Measurements from ENCODE around the gene CDT1.

CDT1 gene

GRCh38 chr16:88809068-88809675 is 5.6 kb downstream of the CDT1 start:
- Mint-ChIP-seq H3K4me3 (no peak overlapping the region), H3K4me1 (peaks cover 12% of the 10 kb centered on the region), H3K36me3 (ENCODE audit: low read depth) (peaks cover 5% of the 10 kb centered on the region), H3K9me3 (no peaks in the 10 kb centered on the region), H3K27ac (peak overlapping the region; percentile 51), H3K27me3 (ENCODE audit: low read depth, poor library complexity) (peaks cover 3% of the 10 kb centered on the region)
- no peak for DNase-seq
- TF ChIP-seq CTCF (IDR thresholded peaks at IDR 0.05) = no peak

- no peak for TF ChIP-seq CTCF (IDR thresholded peaks at IDR 0.05)
- DNase-seq = no peak
- Mint-ChIP-seq H3K27ac (no peak overlapping the region), H3K9me3 (no peaks in the 10 kb centered on the region), H3K4me1 (peaks cover 12% of the 10 kb centered on the region), H3K36me3 (ENCODE audit: low read depth) (peaks cover 5% of the 10 kb centered on the region), H3K4me3 (no peak overlapping the region), H3K27me3 (ENCODE audit: low read depth, poor library complexity) (peaks cover 3% of the 10 kb centered on the region)
Observed at GRCh38 chr16:88809676-88810165, 6.1 kb downstream of the CDT1 start.

- H3K27ac Mint-ChIP-seq = no peak overlapping the region
- no peak for TF ChIP-seq CTCF (IDR thresholded peaks at IDR 0.05)
Observed at GRCh38 chr16:88810166-88810911, 6.8 kb downstream of the CDT1 start.

GRCh38 chr16:88810912-88811768 is 7.6 kb downstream of the CDT1 start:
- TF ChIP-seq CTCF (IDR thresholded peaks at IDR 0.05) = no peak
- H3K4me3 Mint-ChIP-seq = peak overlapping the region; percentile 84
- no peaks in the 10 kb centered on the region for H3K9me3 Mint-ChIP-seq
- peaks cover 3% of the 10 kb centered on the region for H3K27me3 Mint-ChIP-seq (ENCODE audit: low read depth, poor library complexity)
- peak; percentile 58 for DNase-seq
- H3K27ac Mint-ChIP-seq = peak overlapping the region; percentile 68
- H3K36me3 Mint-ChIP-seq (ENCODE audit: low read depth) = peaks cover 5% of the 10 kb centered on the region
- peaks cover 12% of the 10 kb centered on the region for H3K4me1 Mint-ChIP-seq

More at GRCh38 chr16:88810166-88810911, 6.8 kb downstream of the CDT1 start:
- DNase-seq = no peak
- H3K27me3 Mint-ChIP-seq (ENCODE audit: low read depth, poor library complexity) = peaks cover 3% of the 10 kb centered on the region
- H3K4me3 Mint-ChIP-seq = peak overlapping the region; percentile 84
- H3K36me3 Mint-ChIP-seq (ENCODE audit: low read depth) = peaks cover 5% of the 10 kb centered on the region
- H3K4me1 Mint-ChIP-seq = peaks cover 12% of the 10 kb centered on the region
- no peaks in the 10 kb centered on the region for H3K9me3 Mint-ChIP-seq

GRCh38 chr16:88811769-88812512 is 8.4 kb downstream of the CDT1 start, which contains the start of gene APRT:
TSS of gene APRT (minus strand) at chr16:88811928. CDS start at chr16:88811899, 29 bp downstream.
- peak; percentile 99 for DNase-seq
- Mint-ChIP-seq H3K27me3 (ENCODE audit: low read depth, poor library complexity) (peaks cover 3% of the 10 kb centered on the region), H3K4me3 (peak within 1 kb of the TSS; percentile 86), H3K9me3 (no peaks in the 10 kb centered on the region), H3K36me3 (ENCODE audit: low read depth) (peaks cover 5% of the 10 kb centered on the region), H3K27ac (peak within 1 kb of the TSS; percentile 98), H3K4me1 (peaks cover 12% of the 10 kb centered on the region)
- no peak for TF ChIP-seq CTCF (IDR thresholded peaks at IDR 0.05)
